ENCODE measurements around the gene TASP1.
"Not testable (repeated sequence)": the region's sequence is repeated elsewhere in the genome, so short reads cannot be mapped to it uniquely, and the experiment has no call there.

TASP1 gene

DNA sequence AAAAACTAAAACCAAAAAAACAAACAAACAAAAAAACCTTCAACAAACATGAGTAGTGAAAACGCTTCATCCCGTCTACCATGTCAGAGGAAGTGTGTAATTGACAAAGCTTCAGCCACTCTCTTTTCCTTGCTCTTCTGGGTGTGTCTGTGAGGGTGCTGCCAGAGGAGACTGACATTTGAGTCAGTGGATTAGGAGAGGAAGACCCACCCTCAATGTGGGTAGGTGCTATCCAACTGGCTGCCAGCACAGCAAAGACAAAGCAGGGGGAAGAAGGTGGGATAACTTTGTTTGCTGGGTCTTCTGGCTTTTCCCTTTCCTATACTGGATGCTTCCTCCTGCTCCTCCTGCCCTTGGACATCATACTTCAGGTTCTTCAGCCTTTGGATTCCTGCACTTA lies 145.6 kb downstream of the TASP1 start:
- no peak for DNase-seq (ENCODE audit: low read depth)

DNA sequence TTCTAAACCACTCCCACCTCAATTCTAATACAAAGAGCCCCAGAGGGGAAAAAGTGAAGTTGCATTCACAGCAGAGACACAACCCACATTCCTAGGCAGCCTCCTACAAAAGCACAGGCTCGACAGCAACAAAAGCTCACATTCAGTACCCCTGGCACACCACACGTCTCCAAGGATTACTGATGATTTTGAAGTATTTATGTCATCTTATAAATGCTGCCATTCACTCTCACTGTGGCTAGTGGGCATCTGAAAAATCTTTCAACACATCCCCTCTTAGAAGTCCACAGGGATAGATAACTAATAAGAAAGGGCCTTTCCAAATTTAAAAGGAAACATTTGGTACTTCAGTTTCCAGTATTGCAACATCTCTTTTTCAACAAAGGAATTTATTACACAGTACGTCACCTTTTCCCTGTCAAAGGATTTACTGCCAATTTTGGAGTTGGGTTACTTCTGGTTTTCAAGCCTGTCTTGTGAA lies 146.7 kb downstream of the TASP1 start:
- DNase-seq (ENCODE audit: low read depth), result no peak

DNA sequence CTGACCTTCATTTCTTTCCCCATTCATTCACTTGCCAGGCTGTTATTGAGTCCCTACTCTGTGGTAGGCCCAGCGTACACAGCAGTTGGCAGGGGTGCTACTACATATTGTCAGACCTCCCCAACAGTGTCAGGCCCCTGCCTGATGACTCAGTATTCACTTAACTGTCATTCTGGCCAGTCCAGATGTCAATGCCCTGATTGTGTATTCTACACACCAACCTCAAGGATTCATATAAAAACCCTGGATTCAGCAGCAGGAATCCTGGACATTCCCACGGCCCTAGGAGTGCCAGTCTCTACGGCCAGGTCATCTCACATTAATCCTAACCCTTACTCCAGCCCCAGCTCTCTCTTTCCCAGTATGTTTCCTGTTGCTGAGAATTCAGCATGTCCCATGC lies 151.5 kb downstream of the TASP1 start:
- DNase-seq (ENCODE audit: low read depth), result no peak

DNA sequence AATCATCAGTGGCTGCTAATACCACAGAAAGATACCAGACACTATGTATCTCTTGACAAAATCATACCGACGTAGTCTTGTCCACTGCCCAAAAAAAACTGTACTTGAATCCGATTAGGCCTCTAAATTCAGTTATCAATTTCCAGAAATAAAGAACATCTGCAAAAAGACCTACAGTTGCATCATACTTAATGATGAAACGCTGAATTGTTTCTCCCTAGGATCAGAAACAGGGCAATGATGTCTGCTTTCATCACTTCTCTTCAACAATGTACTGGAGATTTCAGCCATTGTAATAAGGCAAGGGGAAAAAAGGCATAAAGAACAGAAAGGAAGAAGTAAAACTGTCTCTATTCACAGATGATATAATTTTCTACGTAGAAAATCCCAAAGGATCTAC lies 152.0 kb downstream of the TASP1 start:
- DNase-seq (ENCODE audit: low read depth), result no peak

DNA sequence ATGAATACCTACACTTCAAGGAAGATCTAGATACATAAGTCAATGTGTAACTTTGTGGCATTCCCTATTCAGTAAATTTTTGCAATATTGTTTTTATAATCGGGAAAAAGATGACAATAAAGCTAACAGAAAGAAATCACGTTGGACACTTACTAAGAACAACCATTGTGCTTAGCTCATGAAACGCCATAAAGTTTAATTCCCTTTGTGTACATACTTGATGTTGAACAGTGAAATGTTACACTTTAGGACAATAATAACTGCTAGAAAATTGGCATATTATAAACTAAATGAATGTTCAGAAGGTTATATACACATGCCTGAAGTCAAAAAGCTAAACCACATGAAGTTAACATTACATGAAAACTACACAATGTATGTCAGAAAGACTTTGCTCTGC lies 153.2 kb downstream of the TASP1 start:
- DNase-seq (ENCODE audit: low read depth), result no peak

DNA sequence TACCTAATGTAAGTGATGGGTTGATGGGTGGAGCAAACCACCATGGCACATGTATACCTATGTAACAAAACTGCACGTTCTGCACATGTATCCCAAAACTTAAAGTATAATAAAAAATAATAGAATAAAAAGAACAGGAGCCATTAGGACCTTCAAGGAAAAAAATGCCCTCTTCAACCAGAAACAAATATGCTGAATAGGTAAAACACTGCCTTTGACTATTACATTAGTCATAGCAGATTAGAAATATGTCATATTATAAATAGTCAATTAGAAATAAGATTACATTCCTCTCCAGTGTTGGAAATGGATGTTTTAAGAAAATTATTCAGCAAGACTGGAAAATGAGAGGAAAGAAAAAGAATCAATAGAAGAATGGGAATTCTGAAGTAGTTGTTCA lies 153.7 kb downstream of the TASP1 start:
- not testable (repeated sequence) for DNase-seq (ENCODE audit: low read depth)

DNA sequence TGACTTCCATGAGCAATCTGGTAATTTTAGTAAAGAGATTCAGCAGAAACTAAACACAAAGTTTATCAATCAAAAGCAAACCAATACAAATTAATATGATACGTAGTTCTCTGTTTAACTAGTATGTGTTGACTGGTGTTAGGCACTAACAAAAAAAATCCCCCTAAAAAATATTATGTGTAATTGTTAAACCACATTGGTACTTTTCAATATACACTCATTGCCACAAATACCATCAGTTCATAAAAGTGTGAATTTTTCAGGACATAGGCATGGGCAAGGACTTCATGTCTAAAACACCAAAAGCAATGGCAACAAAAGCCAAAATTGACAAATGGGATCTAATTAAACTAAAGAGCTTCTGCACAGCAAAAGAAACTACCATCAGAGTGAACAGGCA lies 155.3 kb downstream of the TASP1 start:
- not testable (repeated sequence) for DNase-seq (ENCODE audit: low read depth)

DNA sequence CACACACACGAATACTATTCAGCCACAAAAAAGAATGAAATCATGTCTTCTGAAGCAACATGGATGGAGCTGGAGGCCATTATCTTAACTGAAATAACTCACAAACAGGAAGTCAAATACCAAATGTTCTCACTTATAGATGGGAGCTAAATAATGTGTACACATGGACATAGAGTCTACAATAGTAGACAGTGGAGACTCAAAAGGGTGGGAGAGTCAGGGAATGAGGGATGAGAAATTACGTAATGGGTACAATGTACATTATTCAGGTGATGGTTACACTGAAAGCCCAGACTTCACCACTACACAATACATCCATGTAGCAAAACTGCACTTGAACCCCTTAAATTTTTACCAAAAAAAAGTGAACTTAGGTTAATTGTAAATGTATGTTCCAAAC lies 160.4 kb downstream of the TASP1 start:
- no peak for DNase-seq (ENCODE audit: low read depth)

DNA sequence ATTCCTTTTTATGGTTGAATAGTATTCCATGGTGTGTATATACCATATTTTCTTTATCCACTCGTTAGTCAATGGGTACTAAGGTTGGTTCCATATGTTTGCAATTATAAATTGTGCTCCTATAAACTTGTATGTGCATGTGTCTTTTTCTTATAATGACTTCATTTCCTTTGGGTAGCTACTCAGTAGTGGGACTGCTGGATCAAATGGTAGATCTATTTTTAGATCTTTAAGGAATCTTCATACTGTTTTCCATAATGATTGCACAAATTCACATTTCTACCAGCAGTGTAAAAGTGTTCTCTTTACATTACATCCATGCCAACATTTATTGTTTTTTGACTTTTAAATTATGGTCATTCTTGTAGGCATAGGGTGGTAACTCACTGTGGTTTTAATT lies 164.3 kb downstream of the TASP1 start:
- no peak for DNase-seq (ENCODE audit: low read depth)

DNA sequence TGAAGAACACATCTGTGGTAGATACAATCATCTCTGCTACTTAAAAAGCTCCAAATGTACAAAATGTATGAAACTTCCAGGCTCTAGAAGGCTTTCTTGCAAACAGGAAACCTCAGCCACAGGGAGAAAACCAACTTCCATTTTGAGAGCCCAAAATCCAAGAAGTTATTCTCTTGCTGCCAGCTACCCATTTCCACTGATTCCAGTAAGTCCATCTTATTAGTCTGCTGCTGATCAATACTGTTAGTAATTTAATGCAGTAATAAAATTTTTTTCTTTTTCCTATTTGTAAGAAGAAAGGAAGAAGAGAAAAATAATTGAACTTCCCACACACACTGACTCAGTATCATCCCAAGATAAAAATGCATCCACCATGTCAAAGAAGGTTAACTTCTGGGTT lies 169.5 kb downstream of the TASP1 start:
- no peak for DNase-seq (ENCODE audit: low read depth)

DNA sequence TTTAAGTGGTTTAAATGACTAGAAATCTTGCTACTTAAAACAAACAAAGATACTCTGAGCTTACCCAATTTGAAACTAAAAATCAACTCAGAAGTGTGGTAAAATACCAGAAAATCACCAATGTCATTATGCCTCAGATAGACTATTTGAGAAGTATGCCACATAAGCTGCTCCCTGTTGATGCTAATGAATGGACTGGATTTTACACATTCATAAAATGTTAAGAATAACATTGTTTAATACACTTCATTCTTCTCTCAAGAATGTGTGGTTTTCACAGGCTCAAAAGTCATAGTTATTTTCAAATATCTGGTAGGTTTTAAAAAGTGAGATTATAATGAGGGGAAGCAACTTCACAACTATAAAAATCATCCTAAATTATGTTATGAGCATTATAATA lies 170.6 kb downstream of the TASP1 start:
- DNase-seq (ENCODE audit: low read depth), result no peak

DNA sequence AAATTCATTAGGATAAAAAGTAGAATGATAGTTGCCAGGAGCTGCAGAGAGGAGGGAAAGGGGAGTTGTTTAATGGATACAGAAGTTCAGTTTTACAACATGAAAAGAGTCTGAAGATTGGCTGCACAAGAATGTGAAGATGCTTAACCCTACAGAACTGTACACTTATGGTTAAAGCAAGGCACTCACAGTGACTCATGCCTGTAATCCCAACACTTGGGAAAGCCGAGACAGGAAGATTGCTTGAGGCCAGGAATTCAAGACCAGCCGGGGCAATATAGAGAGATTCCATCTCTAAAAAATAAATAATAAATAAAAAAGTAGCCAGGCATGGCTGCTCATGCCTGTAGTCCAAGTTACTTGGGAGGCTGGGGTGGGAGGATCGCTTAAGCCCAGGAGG lies 174.0 kb downstream of the TASP1 start:
- no peak for DNase-seq (ENCODE audit: low read depth)

DNA sequence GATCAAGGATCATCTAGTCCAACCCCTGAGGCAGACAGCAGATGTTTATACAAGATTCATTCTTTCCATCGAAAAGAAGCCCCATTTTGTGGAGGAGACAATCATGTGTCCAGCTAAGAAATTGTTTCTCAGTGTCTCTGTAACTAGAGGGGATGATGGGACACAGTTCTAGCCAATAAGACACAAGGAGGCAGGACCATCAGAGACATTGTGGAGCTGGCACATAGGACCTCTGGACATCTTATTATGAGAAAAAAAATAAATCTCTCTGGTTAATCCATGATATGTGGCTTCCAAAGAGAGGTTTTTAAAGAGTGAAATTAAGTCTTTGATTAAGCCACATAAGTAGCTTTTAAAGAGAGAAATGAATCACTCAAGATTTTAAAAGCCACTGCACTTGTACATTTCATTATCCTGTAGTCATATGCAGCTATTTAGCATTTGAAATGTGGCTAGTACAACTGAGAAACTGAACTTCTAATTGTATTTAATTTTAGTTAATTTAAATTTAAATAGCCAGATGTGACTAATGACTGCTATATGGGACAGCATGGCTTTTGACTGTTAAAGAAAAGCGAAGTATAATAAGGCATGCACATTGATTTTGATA lies 176.8 kb downstream of the TASP1 start:
- DNase-seq (ENCODE audit: low read depth), result no peak

DNA sequence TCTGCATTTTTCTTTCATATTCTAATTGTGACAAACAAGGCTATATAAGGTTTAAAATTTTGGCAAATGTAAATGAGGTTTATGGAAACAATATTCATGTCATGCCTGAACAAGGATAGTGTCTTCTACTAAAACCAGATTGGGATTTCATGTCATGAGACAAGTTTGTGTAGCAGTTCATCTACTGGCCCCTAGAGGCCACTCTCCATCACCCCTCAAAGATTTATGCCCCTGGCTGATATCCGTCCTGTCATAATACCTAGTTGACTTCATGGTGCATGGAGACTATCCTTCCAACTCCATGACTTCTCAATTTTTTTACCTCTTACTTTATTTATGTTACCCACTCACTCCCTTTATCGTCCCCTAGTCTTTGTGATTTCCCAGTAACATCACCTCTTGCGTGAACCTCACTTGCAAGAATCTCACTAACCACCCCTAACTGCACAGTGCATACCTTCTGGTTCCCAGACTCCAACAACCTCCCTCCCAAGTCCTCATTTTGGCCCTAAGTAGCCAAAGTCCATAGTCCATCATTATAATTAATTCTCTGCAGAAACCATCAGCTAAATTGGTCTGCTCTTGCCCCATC lies 179.8 kb downstream of the TASP1 start:
- DNase-seq (ENCODE audit: low read depth), result no peak

DNA sequence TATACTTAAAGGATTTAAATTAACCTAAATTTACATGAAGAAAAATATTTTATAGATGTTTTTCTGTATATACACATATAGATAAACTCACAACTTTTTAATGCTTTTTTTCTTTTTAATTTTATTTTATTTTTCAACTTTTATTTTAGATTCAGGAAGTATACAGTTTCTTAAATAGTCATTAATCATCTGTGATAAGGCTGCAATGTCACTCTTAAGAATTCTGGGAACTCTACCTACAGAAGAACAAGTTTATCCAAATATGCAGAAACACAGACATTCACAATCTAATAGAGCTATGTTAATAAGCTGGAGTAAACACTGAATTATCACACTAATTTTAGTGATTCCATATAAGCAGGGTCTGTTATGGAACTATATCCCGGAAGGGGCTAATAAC lies 181.2 kb downstream of the TASP1 start:
- no peak for DNase-seq (ENCODE audit: low read depth)

DNA sequence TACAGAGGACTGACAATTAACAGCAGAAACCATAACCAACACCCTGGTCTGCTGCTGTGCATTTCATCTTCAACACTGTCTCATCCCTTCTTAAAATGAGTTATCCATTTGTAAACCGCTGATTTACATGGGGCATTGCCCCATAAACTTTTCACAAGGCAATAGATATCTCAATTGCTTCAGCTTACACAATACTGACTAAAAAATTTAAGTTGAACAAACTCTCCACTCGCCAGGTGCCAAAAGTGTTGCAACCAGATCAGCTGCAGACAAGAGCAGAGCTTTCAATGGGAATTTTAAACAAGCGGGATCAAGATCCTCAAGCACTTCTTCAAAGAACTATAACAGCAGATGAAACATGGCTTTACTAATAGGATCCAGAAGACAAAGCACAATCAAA lies 183.0 kb downstream of the TASP1 start:
- DNase-seq (ENCODE audit: low read depth), result no peak

DNA sequence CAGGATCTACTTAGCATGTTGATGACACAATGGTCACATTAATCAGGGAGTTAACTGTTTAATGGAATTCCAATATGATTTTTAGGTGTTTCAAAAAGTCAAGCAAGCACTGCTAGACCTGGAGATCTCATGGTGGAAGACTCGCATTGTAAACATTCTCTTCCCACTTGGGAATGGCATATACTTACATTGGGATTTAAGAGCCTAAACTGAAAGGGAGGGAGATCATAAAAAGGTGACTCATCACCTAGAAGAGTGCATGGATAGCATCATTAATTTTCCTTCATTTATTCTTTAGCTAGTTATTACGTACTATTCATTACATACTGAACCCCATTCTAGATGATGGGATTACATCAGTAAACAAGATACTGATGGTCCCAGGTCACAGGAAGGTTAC lies 185.4 kb downstream of the TASP1 start:
- no peak for DNase-seq (ENCODE audit: low read depth)

DNA sequence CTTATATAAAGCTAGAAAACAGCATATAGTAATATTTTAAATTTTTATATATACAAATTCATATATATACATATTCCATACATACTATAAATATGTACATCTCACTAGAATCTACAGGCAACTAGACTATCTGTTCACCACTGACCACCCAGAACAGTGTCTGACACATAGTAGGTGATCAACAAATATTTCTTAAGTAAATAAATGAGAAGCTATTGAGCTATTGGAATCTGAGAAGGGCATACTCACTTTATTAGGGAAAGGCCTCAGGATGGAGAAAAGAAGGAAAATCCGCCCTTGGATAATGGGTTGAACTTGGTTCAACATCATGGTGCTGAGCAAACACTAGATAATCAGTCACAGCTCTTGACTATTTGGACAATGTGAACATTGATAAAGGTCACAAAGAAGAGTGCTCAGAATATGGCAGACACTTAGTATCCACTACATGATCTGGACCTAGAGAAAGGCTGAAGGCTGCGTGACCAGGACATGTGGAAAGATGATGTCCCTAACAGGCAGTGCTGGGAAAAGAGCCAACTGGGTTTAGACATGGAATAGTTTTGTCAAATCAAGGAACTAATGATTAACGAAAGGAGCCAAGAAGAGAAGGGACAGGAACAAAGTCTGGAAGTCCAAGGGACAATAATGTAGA lies 186.1 kb downstream of the TASP1 start:
- DNase-seq (ENCODE audit: low read depth), result no peak

DNA sequence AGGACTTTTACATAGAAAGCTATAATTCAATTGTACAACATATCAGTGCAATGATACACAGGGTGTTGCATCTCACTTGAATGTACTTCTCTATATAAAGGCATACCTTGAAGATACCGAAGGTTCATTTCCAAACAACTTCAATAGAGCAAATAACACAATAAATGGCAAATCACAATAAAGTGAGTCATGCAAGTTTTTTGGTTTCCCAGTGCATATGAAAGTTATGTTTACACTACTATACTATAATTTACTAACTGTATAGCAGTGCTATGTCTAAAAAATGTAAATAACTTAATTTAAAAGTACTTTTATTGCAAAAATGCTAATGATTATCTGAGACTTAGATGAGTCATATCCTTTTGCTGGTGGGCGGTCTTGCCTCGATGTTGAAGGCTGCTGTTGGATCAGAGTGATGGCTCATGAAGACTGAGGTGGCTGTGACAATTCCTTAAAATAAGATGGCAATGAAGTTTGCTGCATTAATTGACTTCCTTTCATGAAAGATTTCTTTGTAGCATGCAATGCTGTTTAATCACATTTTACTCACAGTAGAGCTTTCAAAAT lies 188.8 kb downstream of the TASP1 start:
- DNase-seq (ENCODE audit: low read depth), result no peak

DNA sequence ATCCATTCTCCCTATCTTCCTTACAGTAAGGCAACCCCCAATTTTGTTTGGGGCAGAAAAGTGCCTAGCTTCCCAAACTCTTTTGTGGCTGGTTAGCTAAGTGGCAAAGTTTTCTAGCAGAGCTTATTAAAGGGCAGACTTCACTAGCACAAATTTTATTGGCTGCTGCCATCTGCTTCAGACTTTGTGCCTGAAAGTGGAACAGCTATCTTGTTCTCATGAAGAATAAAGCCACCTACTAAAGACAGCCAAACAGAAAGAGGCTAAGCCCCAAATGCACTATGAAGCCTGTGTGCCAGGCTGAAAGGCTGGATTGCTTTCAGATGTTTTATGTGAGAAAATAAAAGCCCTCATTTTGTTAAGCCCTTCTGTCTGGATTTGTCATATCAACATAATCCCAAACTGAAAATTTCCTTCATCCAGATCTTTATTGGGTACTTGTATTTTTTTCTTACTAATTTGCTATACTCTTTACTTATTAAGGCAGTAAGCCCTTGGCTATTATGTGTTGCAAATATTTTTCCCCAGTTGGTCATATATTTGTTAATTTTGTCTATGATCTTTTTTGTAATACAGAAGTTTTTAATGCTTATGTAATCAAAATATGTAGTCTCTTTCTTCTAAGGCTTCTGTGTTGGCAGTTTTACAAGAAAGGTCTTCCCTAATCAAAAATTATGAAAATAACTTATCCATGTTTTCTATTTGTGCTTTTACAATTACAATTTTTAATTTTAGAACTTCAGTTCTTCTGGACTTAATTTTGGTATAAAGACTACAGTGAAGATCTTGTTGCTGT lies 191.1 kb downstream of the TASP1 start:
- no peak for DNase-seq (ENCODE audit: low read depth)

DNA sequence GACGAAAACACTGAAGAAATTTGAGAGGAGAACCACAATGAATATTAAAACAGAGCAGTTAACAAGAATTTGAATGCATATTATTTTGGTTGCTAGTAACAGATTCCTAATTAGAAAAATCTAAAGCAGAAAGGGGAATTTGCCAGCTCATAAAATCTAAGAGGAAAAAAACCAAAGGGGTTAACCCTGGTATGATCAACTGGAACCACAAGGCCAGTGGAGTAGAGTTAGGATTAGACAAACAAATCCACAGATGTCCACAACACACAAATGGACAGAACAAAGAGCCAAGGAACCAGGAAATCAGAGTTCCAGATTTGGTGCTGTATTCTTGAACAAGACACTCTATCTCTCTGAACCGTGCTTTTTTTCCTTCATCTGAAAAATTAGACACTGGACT lies 195.0 kb downstream of the TASP1 start:
- no peak for DNase-seq (ENCODE audit: low read depth)

DNA sequence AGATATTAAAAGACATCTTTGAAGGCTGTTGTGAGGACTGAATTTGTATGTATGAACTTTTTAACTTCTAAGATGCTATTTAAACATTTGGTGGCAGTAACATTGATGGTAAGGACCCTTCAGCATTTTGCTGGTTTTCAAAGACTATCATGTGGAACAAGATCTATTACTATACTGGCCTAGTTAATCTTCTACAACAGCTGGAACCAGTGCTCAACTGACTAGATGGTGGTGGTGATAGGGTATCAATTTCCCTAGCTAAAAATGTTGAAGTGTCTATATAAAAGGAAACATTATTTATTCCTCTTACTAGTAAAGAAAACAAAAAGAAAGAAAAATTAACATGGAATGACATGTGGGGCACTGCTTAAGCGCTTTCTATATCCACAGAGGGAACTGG lies 195.7 kb downstream of the TASP1 start:
- no peak for DNase-seq (ENCODE audit: low read depth)

DNA sequence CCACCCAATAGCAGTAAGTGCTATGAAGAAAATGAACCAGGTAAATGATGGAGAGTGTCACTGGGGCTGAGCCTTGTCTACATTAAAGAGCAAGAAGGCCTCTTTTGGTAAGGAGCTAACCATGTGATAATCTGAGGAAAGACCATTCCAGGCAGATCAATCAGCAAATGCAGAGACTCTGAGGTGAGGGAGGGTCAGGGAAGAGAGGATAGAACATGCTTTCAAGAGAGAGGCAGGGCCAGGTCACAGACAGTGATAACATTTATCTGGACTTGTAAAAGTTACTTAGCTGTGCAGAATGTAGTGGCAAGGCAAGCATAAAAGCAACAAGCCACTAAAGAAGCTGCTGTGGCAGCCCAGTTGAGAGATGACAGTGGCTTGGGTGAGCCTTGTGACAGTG lies 197.3 kb downstream of the TASP1 start:
- DNase-seq (ENCODE audit: low read depth), result no peak
